HepG2 (cell line): ENCODE measurements around the gene TRPC4AP.

Source experiments
- BRF2 ChIP-seq: sonication (generic); formaldehyde crosslinking; IDR thresholded peaks from 2 replicates; pipeline ENCODE4 v1.8.1; 2022; ENCODE audit warnings: mild to moderate bottlenecking, missing genetic modification reagents
- IRF2 ChIP-seq: IDR thresholded peaks from 2 replicates; pipeline ENCODE4 v1.6.1; 2018; ENCODE audit warnings: missing genetic modification reagents, missing compliant biosample characterization
- REST ChIP-seq, 2 experiments: IDR thresholded peaks; 2 replicates each; pipeline ENCODE4 v1.6.1; 2011 to 2012; ENCODE audit warnings: low read length in 2 of 2, borderline replicate concordance in 1 of 2, low read depth in 1 of 2, mild to moderate bottlenecking in 1 of 2, moderate library complexity in 1 of 2
- THAP11 ChIP-seq: IDR thresholded peaks from 2 replicates; pipeline ENCODE4 v1.6.1; 2016; ENCODE audit warnings: missing biosample characterization, missing genetic modification reagents
- YY1 ChIP-seq: IDR thresholded peaks from 2 replicates; pipeline ENCODE4 v1.6.1; 2011; ENCODE audit warnings: low read length, low read depth, moderate library complexity, mild to moderate bottlenecking; ENCODE audit not compliant: insufficient read depth, insufficient replicate concordance
- ZKSCAN1 ChIP-seq: fragments of 150-350 bp; IDR thresholded peaks from 2 replicates; pipeline ENCODE4 v1.6.1; 2014; ENCODE audit warnings: low read length
- ZNF205 ChIP-seq: IDR thresholded peaks from 2 replicates; pipeline ENCODE4 v1.6.1; 2018; ENCODE audit warnings: missing biosample characterization, missing genetic modification reagents
- ZNF530 ChIP-seq: sonication (generic); formaldehyde crosslinking; IDR thresholded peaks from 2 replicates; pipeline ENCODE4 v1.5.0; 2020; ENCODE audit warnings: low read depth, mild to moderate bottlenecking, missing genetic modification reagents

GRCh38 chr20:35059612-35060011, 33.0 kb downstream of the TRPC4AP start:
- TF ChIP-seq BRF2 (CRISPR knock-in tag) (no peak), REST (IDR thresholded peaks at IDR 0.05; ENCODE audit: borderline replicate concordance in 1 of 2, low read depth in 1 of 2, low read length in 2 of 2) (no peak), THAP11 (CRISPR knock-in tag) (no peak), ZKSCAN1 (no peak), ZNF530 (CRISPR knock-in tag) (no peak), IRF2 (CRISPR knock-in tag) (no peak), ZNF205 (CRISPR knock-in tag) (no peak), YY1 (no peak)
